HAP-1 (cell line): ENCODE results near the gene ARHGEF38.
"Not testable (repeated sequence)": the region's sequence is repeated elsewhere in the genome, so short reads cannot be mapped to it uniquely, and the experiment has no call there.

Source experiments
- DNase-seq, 2 experiments: peaks; one replicate each; pipeline ENCODE4 v3.0.0-alpha.2; 2016 to 2020; ENCODE audit warnings: low spot score in 2 of 2
- H3K27me3 ChIP-seq: fragments of 250-450 bp; sonication (Bioruptor Pico); 2 replicates; pipeline ENCODE4 v1.5.1; 2020; ENCODE audit warnings: low read depth, mild to moderate bottlenecking, moderate library complexity
- H3K36me3 ChIP-seq: fragments of 250-450 bp; sonication (Bioruptor Pico); replicated peaks from 2 replicates; pipeline ENCODE4 v1.5.1; 2020; ENCODE audit warnings: mild to moderate bottlenecking
- H3K4me1 ChIP-seq: fragments of 250-450 bp; sonication (Bioruptor Pico); 2 replicates; pipeline ENCODE4 v1.5.1; 2020; ENCODE audit warnings: mild to moderate bottlenecking
- H3K4me3 ChIP-seq: fragments of 250-450 bp; sonication (Bioruptor Pico); 2 replicates; pipeline ENCODE4 v1.5.1; 2020; ENCODE audit warnings: mild to moderate bottlenecking, moderate library complexity
- H3K9me3 ChIP-seq: fragments of 250-450 bp; sonication (Bioruptor Pico); 2 replicates; pipeline ENCODE4 v1.5.1; 2020; ENCODE audit warnings: mild to moderate bottlenecking, moderate library complexity
- in situ Hi-C: fragments of 300-500 bp; cut with MboI; formaldehyde crosslinking; loops from 3 replicates; pipeline ENCODE4 v1.14.3; 2020; ENCODE audit warnings: low sequenced_read_pairs, inconsistent platforms, mixed read lengths

Gene ARHGEF38

GRCh38 chr4:105607876-105608275, 55.5 kb downstream of the ARHGEF38 start:
- no peak for DNase-seq
- H3K4me3 ChIP-seq: no peak overlapping the region
- H3K36me3 ChIP-seq: no peaks in the 10 kb centered on the region
- H3K4me1 ChIP-seq: no peaks in the 10 kb centered on the region
- no peaks in the 10 kb centered on the region for H3K9me3 ChIP-seq
- in situ Hi-C loops: no loop called here
- no peaks in the 10 kb centered on the region for H3K27me3 ChIP-seq

- H3K4me1 ChIP-seq, H3K4me3 ChIP-seq, in situ Hi-C loops: not testable (repeated sequence)
These were observed 57.4 kb downstream of the ARHGEF38 start for GRCh38 chr4:105609819-105610218.

GRCh38 chr4:105613306-105613705, 60.9 kb downstream of the ARHGEF38 start:
- H3K4me1 ChIP-seq: no peaks in the 10 kb centered on the region
- no peaks in the 10 kb centered on the region for H3K9me3 ChIP-seq
- H3K4me3 ChIP-seq: no peak overlapping the region
- in situ Hi-C loops: no loop called here
- no peaks in the 10 kb centered on the region for H3K27me3 ChIP-seq
- H3K36me3 ChIP-seq: no peaks in the 10 kb centered on the region
- peak in 1 of 2 experiments; percentile 25 for DNase-seq

More at GRCh38 chr4:105609819-105610218, 57.4 kb downstream of the ARHGEF38 start:
- DNase-seq, H3K36me3 ChIP-seq, H3K27me3 ChIP-seq, H3K9me3 ChIP-seq: not testable (repeated sequence)

DNA sequence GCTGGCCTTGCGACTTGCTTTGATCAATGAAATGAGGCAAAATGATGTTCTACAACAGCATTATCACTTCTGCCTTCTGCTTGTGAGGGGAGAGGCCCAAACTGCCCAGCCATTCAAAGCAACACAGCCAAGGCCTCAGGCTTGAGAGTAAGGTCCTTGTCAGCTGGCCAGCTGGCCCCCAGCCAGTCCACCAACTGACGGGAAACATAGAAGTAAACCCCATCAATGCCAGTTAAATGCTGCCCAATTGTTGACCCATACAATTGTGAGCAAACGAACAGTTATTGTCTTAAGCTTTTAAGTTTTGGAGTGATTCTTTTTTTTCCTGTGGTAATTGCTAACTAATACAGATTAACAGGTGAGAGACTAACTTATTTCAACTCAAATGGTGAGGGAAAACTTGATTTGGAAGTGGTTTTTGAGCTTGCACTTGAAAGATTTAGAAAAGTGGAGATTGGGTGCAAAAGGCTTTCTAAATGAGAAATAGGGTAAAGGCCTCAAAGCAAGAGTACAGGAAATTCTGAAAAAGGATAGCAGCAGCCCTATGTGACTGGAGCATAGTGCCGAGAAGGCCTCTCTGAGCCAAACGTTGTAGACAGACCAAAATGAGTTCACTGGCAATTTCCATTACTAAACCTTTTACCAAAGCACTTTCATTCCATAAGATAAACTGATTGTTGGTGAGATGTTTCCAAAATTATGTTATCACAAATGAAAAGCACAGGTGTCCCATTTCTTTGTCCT, 66.9 kb downstream of the ARHGEF38 start:
- Histone ChIP-seq H3K27me3 (no peaks in the 10 kb centered on the region), H3K36me3 (no peaks in the 10 kb centered on the region), H3K9me3 (no peaks in the 10 kb centered on the region), H3K4me1 (no peaks in the 10 kb centered on the region), H3K4me3 (no peak overlapping the region)
- in situ Hi-C loops: no loop called here
- DNase-seq: no peak

DNA sequence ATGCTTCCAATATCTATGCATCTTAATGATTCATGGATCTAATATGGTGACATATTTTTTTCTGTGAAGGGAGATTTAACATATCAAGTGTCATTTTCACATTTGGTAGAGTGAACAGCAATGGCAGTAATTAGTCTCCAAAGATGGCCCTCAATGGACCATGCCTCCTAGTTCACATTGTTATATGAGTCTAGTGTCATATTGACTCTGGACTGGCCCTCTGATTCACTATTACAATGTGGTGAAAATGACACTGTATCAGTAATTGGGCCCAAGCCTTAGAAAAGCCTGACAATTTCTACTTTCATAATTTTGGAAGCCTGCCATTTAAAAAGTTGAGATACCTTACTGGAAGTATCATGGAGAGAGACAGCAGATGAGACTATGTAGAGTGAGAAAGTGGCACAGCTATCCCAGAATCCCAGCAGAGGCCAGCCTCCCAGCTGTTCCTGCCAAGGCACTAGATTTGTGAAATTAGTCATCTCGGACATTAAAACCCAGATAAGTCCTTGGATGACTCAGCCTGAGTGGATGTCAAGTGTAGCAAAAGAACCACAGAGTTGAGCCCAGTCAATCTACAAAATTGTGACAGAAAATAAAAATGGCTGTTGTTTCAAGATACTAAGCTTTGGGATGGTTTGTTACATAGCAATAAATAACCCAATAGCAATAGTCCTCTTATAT, 68.4 kb downstream of the ARHGEF38 start:
- H3K4me1 ChIP-seq: no peaks in the 10 kb centered on the region
- in situ Hi-C loops: no loop called here
- no peaks in the 10 kb centered on the region for H3K36me3 ChIP-seq
- H3K27me3 ChIP-seq: no peaks in the 10 kb centered on the region
- no peak for DNase-seq
- H3K4me3 ChIP-seq: no peak overlapping the region
- no peaks in the 10 kb centered on the region for H3K9me3 ChIP-seq

GRCh38 chr4:105622269-105622668, 69.8 kb downstream of the ARHGEF38 start:
- H3K27me3 ChIP-seq: no peaks in the 10 kb centered on the region
- no peak overlapping the region for H3K4me3 ChIP-seq
- H3K9me3 ChIP-seq: no peaks in the 10 kb centered on the region
- H3K36me3 ChIP-seq: no peaks in the 10 kb centered on the region
- no peak for DNase-seq
- H3K4me1 ChIP-seq: no peaks in the 10 kb centered on the region
- in situ Hi-C loops: no loop called here

- Histone ChIP-seq H3K4me3 (no peak overlapping the region), H3K27me3 (no peaks in the 10 kb centered on the region), H3K9me3 (no peaks in the 10 kb centered on the region), H3K4me1 (no peaks in the 10 kb centered on the region), H3K36me3 (no peaks in the 10 kb centered on the region)
- DNase-seq: no peak
- in situ Hi-C loops: no loop called here
These were observed 70.7 kb downstream of the ARHGEF38 start for GRCh38 chr4:105623099-105623498.

- Histone ChIP-seq H3K9me3 (no peaks in the 10 kb centered on the region), H3K4me1 (no peaks in the 10 kb centered on the region), H3K36me3 (no peaks in the 10 kb centered on the region), H3K27me3 (no peaks in the 10 kb centered on the region), H3K4me3 (no peak overlapping the region)
- in situ Hi-C loops: no loop called here
- DNase-seq: no peak
These were observed 72.1 kb downstream of the ARHGEF38 start for GRCh38 chr4:105624530-105624929.

DNA sequence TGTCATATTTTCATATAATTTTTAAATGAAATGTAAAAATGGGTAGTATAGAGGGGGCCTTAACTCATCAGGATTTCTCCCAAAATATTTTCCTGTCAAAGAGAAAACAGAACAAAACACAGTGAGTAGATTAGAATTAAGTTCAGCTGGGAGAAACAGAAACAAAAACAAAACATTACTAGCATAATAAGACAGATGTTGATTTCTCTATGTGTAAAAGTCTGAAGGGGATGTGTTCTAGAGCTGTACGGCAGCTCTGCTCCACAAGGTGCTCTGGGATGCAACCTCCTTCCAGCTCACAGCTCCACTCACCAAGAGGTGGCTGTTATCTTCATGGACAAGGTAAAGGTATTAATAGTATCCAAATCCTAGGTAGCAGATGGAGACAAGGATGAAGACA, 72.8 kb downstream of the ARHGEF38 start:
- in situ Hi-C loops: no loop called here
- H3K4me1 ChIP-seq: no peaks in the 10 kb centered on the region
- H3K36me3 ChIP-seq: no peaks in the 10 kb centered on the region
- no peak for DNase-seq
- no peaks in the 10 kb centered on the region for H3K9me3 ChIP-seq
- H3K27me3 ChIP-seq: no peaks in the 10 kb centered on the region
- H3K4me3 ChIP-seq: no peak overlapping the region

DNA sequence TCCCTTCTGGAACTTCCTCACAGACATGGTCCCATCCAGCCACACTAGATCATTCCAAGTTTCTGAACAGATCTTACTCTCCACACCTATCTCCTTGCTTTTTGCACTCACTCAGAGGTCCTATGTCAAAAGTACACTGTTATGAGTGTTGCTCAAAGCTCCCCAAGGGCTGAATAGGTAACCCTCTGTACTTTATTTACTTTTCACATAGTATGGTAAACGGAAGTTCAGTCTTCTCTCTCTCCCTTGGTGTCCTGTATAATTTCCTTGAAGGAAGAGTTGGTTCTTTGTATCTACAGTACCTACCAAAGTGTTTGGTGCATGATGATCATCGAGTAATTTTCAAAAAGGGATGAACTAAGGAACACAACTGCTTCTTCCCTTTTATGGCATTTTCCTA, 74.4 kb downstream of the ARHGEF38 start:
- Histone ChIP-seq H3K9me3 (no peaks in the 10 kb centered on the region), H3K36me3 (no peaks in the 10 kb centered on the region), H3K27me3 (no peaks in the 10 kb centered on the region), H3K4me3 (no peak overlapping the region), H3K4me1 (peaks cover 14% of the 10 kb centered on the region)
- in situ Hi-C loops: no loop called here
- DNase-seq: no peak

DNA sequence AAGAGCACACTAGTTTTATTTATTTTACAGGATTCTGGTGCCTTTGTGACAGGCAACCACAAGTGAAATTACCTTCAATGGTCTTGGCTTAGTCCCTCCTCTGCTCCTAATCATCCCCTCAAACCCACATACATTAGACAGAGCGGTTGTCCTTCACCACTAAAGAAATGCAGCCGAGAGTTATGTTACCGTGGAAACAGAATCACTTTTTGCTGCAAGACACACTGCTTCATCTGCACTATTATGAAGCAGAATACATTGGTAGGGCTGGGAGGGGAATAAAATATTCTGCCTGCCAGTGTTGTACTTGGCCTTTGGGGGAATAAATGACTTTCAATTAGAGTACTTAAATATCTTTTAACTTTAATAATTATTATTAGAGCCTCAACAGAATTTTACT, 75.2 kb downstream of the ARHGEF38 start:
- in situ Hi-C loops: no loop called here
- Histone ChIP-seq H3K4me1 (peaks cover 17% of the 10 kb centered on the region), H3K9me3 (no peaks in the 10 kb centered on the region), H3K4me3 (no peak overlapping the region), H3K36me3 (no peaks in the 10 kb centered on the region), H3K27me3 (no peaks in the 10 kb centered on the region)
- peak; percentile 17 to 38 for DNase-seq

GRCh38 chr4:105630670-105631655, 78.5 kb downstream of the ARHGEF38 start:
- Histone ChIP-seq H3K4me1 (peaks cover 48% of the 10 kb centered on the region), H3K36me3 (no peaks in the 10 kb centered on the region), H3K27me3 (no peaks in the 10 kb centered on the region), H3K9me3 (no peaks in the 10 kb centered on the region), H3K4me3 (no peak overlapping the region)
- peak; percentile 33 to 89 for DNase-seq
- in situ Hi-C loops: no loop called here

DNA sequence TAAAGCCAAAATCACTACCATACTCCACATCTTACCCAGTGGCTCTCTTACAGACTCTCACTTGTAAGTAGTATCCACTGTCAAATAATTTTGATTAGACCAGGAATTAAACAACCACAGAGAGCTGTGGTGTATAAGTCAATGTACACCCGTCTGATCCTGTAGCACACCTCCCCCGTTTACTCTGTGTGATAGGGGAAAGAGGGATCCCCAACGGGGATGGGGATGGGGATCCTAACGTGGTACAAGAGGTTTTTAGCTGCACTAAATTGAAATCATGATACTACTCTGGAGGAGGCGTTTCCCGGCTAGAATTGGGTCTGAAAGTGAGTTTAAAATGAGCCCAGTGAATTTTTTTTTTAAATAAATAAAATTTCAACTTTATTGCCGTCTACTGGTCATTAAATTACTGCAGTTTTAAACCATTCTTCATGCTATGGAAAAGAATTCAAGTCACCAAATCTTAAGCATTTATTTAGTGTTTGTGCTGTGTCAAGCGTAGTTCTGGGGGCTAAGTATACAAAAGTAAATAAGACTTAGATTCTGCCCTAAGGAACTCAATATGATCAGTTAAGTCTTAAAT, 79.5 kb downstream of the ARHGEF38 start:
- no peaks in the 10 kb centered on the region for H3K36me3 ChIP-seq
- no peaks in the 10 kb centered on the region for H3K9me3 ChIP-seq
- peaks cover 49% of the 10 kb centered on the region for H3K4me1 ChIP-seq
- no peaks in the 10 kb centered on the region for H3K27me3 ChIP-seq
- peak; percentile 22 to 48 for DNase-seq
- no peak overlapping the region for H3K4me3 ChIP-seq
- in situ Hi-C loops: no loop called here
